NCI-H226 (cell line): ENCODE data around the gene KCTD17.

Experiments used
- DNase-seq: peaks from one replicate; pipeline ENCODE4 v3.0.0-alpha.2; 2015

The KCTD17 gene

GRCh38 chr22:37021041-37021440 lies 30.5 kb upstream of the KCTD17 start:
- no peak for DNase-seq

- DNase-seq = no peak
Observed at GRCh38 chr22:37021710-37022482, 29.6 kb upstream of the KCTD17 start.

- DNase-seq = no peak
Observed at GRCh38 chr22:37022483-37023337, 28.8 kb upstream of the KCTD17 start.

- no peak for DNase-seq
Observed at GRCh38 chr22:37023743-37024338, 27.7 kb upstream of the KCTD17 start.

- no peak for DNase-seq
Observed at GRCh38 chr22:37024339-37025157, 27.0 kb upstream of the KCTD17 start.

GRCh38 chr22:37025500-37026070 lies 26.0 kb upstream of the KCTD17 start:
- DNase-seq = no peak

- DNase-seq = no peak
Observed at GRCh38 chr22:37026325-37026724, 25.2 kb upstream of the KCTD17 start.

- DNase-seq = no peak
Observed at GRCh38 chr22:37027556-37027955, 24.0 kb upstream of the KCTD17 start.

- no peak for DNase-seq
Observed at GRCh38 chr22:37028692-37029674, 22.6 kb upstream of the KCTD17 start.

DNA sequence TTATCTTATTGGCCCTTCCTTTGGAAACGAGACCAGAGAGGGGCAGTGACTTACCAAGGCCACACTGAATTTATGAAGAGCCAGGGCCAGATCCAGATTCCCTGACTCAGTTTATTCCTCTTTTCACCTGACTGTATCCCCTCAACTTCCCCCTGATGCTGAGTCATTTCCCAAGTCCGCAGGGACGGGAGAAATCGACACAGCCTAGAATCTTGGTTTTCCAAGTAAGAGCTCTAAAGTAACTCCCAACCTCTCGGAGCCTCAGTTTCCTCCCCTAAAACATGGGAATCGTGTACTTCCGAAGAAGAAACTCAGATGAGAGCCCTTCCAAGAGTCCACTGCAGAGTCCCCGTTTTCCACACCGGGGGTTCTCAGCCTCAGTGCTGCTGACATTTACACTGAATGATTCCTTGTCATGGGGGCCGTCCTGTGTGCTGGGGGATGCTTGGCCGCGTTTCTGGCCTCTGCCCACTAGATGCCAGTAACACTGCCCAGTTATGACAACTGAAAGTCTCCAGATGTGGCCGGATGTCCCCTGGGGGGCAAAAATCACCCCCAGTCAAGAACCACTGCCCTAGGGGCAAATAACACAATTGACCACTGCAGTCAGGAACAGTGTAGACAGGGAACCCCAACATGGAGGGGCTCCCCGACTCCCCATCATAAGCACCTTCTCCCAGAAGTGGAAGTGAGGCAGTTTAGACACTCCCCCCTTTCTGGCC lies 20.8 kb upstream of the KCTD17 start:
- no peak for DNase-seq

- DNase-seq = no peak
Observed at GRCh38 chr22:37032134-37032534, 19.4 kb upstream of the KCTD17 start.

DNA sequence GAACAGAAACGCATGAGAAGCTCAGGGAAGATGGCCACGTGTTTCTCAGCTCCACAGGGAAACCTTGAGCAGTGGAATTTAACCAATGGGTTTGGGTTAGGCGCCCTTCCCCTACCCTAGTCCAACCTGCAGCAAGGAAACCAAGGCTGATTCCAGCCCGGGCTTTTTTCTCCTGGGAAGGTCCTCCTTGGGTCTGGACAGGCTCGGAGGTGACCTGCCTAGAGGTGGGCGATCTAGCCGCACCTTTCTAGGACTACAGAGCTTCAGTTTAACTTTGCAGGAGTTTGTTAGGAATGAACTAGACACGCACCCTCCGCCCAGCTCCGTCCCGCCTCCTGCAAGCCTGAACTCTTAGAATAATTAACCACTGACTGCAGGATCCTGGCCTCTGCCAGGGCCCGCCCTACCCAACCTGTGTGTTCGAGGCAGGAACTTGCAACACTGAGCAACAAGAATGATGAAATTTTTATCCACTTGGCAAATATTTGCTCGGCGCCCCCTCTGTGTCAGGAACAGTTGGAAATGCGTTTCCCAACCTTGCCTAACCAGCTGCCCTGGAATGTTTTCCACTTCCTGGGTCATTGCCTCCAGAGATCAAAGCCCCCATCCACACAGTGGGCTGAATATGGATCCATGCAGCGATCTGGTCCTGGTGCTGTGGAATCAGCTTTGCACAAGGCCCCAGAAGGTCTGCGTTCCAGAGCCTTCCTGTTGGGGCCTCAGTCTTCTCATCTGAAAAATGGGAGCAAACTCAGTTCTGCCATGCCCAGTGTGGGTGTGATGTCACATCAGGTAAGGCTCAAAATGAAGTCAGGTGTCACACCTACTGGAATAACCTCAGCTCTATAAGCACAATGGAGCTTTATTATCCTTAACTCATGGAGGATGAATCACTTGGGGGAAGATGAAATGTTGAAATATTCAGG lies 18.7 kb upstream of the KCTD17 start:
- DNase-seq = peak; percentile 78

DNA sequence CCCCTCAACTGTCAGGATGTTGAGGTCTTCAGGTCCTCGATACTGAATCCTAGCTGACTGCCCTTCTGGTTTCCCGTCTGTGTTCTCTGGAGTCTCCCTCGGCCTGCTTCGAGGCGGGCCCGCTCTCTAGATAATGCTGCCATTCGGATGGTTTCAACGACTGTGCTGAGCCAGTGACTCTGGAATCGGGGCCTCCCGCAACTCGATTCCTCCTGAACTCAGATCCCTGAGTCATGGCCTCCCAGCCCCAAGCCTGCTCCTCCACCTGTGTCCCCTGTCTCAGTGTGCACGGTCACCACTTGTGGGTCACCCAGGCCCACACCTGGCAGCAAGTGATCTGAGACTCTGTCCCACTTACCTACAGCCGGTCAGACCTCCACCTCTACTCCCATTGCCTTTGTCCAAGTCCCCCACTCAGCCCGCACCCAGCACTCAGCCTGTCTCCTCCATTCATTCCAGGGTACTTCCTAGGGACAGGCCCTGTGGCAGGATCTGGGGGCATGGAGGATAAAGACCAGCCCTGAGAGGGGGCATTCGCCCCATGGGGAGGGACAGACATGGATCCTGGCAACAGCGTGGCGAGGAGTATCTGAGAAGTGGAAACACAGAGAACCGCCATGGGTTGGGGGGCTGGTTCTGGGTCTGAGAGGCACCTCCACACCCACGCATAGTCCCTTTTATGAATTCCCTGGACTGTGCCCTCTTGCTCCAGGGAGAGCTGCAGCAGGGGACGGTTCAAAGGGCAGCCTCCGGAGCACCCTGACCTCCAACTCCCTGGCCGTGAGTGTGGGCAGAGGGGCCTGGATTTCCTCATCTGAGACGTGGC lies 17.7 kb upstream of the KCTD17 start:
- no peak for DNase-seq

DNA sequence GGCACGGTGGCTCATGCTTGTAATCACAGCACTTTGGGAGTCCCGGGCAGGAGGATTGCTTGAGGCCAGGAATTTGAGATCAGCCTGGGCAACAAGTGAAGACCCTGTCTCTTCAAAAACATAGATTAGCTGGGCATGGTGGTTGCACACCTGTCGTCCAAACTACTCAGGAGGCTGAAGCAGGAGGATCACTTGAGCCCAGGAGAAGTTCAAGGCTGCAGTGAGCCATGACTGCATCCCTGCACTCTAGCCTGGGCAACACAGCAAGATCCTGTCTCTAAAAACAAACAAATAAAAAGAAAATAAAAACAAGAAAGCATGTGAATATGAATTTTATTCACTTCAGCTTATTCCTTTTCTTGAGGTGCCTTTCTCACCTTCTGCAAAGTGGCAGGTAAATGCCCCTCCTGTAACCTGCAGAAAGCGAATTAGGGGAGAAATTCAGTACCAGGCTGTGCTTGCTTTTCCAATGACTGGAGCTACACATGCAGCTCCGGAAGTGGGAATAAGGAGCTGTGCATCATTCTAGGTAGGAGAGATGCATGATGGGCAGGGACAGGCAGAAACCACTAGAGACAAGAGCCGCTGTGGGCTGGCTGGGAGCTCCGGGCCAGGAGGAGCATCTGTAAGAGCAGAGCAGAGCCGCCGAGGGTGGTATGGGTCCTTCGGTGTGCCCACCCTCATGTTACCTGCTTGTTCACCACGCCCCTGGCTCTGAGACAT lies 14.7 kb upstream of the KCTD17 start:
- DNase-seq = no peak

- DNase-seq = no peak
Observed at GRCh38 chr22:37037669-37038068, 13.9 kb upstream of the KCTD17 start.

GRCh38 chr22:37039466-37039865 lies 12.1 kb upstream of the KCTD17 start:
- no peak for DNase-seq

GRCh38 chr22:37043209-37043827 lies 8.2 kb upstream of the KCTD17 start:
- DNase-seq = no peak
